ENCODE results near the gene ABLIM3.

- TF ChIP-seq POLR2AphosphoS5 (IDR thresholded peaks at IDR 0.05; ENCODE audit: low read depth) (no peak), CTCF (IDR thresholded peaks at IDR 0.05; ENCODE audit: insufficient read depth, low read length) (no peak), GABPA (IDR thresholded peaks at IDR 0.05; ENCODE audit: low read depth) (no peak), SPI1 (IDR thresholded peaks at IDR 0.05; ENCODE audit: borderline replicate concordance, low read depth) (no peak)
These were observed 59.9 kb downstream of the ABLIM3 start for GRCh38 chr5:149201121-149201637.
